22Rv1 (cell line): ENCODE data around the gene MCU.
"Not testable (repeated sequence)": the region's sequence is repeated elsewhere in the genome, so short reads cannot be mapped to it uniquely, and the experiment has no call there.

ENCODE experiments used
- H3K27ac ChIP-seq: fragments of 450-650 bp; 2 replicates; pipeline ENCODE4 v1.5.1; 2017
- ZFX ChIP-seq: fragments of 450-650 bp; IDR thresholded peaks from 2 replicates; pipeline ENCODE4 v1.6.1; 2017; ENCODE audit warnings: antibody characterized with exemption, borderline replicate concordance
- TF ChIP-seq, protein P1 (sequence below): fragments of 450-650 bp; IDR thresholded peaks from 2 replicates; pipeline ENCODE4 v1.5.1; 2017; ENCODE audit warnings: mild to moderate bottlenecking

MCU gene

DNA sequence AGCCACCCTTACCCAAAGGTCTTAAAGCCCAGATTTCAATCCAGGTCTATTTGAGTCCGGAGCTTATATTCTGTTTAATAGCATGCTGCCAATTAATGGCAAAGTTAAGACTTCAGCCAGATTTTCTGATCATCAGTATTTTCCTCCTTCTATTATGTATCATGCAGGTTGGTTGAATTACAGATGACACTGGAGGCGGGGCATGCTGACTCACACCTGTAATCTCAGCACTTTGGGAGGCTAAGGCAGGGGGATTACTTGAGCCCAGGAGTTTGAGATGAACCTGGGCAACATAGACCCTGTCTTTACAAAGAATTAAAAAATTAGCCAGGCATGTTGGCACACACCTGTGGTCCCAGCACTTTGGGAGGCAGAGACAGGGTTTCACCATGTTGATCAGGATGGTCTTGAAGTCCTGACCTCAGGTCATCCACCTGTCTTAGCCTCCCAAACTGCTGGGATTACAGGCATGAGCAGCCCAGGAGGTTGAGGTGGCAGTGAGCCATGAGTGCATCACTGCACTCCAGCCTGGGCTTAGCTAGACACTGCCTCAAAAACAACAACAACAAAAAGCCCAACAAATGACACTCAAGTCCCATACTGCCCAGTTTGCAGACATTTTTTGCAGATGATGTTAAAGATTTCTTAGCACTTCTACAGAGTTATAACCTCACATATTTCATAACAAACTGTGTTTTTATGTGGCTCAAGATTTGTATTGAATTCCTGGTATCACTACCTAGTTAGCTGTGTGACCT is 62.5 kb downstream of the MCU start:
- H3K27ac ChIP-seq, result no peak overlapping the region
- no peak for TF ChIP-seq ZFX
- TF ChIP-seq, protein P1, sequence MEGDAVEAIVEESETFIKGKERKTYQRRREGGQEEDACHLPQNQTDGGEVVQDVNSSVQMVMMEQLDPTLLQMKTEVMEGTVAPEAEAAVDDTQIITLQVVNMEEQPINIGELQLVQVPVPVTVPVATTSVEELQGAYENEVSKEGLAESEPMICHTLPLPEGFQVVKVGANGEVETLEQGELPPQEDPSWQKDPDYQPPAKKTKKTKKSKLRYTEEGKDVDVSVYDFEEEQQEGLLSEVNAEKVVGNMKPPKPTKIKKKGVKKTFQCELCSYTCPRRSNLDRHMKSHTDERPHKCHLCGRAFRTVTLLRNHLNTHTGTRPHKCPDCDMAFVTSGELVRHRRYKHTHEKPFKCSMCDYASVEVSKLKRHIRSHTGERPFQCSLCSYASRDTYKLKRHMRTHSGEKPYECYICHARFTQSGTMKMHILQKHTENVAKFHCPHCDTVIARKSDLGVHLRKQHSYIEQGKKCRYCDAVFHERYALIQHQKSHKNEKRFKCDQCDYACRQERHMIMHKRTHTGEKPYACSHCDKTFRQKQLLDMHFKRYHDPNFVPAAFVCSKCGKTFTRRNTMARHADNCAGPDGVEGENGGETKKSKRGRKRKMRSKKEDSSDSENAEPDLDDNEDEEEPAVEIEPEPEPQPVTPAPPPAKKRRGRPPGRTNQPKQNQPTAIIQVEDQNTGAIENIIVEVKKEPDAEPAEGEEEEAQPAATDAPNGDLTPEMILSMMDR, result no peak

DNA sequence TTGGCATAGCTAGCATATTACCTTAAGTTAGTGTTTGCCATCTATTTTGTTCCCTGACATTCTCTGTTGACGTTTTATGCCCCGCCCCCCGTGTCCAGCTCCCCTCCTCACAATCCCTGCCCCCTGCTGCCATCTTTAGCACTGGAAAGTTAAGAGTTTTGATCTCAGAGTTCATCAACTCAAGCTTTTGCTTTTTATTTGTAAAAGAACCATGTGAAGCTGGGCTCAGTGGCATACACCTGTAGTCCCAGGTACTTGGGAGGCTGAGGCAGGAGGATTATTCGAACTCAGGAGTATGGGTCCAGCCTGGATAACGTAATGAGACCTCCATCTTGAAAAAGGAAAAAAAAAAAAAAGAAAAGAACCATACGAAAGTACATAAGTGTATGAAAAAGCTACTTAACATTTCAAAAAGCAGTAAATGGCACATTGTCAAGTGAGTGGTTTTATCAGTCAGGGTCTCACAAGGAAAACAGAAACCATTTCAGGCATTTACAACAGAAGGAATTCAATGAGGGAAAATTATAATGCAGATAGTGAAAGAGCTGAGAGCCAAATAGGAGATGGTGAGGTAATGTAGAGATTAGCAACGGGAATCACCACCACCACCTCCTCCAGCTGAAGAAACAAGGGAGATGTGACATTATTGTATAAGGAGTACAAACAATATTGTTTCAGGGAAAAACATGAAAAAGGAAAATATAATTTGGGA is 64.9 kb downstream of the MCU start:
- no peak for TF ChIP-seq ZFX
- TF ChIP-seq, protein P1, result no peak

DNA sequence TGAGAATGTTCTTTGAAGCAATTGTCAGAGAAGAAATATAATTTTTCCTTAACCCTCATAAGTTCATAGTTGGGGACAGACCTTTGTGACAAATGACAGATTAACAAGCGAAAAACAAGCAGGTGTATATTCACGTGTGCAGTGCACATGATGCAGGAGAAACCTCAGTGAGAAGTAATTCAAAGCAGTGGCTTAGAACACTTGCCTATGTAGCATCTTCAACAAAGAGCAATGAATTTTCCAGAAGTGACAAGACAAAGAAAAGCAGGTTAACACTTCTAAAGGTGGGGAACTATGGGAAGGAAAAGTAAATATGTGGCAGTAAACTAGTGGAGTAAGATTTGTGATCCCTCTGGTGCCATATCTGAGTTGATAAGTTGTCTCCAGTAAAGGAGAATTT is 65.8 kb downstream of the MCU start:
- H3K27ac ChIP-seq, result no peak overlapping the region
- TF ChIP-seq, protein P1, result no peak
- no peak for TF ChIP-seq ZFX

More for the DNA sequence above, 64.9 kb downstream of the MCU start:
- H3K27ac ChIP-seq, result no peak overlapping the region

DNA sequence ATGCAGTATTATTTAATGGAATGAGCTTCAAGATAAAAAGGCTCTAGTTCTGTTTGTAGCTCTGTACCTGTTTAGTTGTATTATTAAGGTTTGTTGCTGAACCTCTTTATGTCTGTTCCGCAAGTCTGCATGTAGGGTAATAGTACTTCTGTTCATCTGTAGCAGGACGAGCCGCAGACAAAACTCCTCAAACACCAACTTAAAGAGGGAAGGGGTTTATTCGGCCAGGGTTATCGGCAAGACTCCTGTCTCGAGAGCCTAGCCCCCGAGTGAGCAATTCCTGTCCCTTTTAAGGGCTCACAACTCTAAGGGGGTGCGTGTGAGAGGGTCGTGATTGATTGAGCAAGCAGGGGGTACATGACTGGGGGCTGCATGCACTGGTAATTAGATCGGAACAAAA is 67.0 kb downstream of the MCU start:
- not testable (repeated sequence) for H3K27ac ChIP-seq

DNA sequence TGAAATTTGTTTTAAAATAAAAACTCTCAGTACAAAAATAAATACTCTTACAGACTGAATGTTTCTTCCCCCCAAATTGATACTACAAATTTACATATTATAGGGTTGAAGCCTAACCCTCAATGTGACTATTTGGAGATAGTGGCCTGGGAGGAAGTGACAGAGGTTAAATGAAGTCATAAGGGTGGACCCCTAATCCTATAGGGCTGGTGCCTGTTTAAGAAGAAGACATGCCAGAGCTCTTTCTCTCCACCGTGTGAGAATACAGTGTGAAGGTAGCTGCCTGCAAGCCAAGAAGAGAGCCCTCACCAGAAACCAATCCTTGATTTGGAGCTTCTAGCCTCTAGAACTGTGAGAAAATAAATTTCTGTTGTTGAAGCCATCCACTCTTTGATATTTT is 67.6 kb downstream of the MCU start:
- H3K27ac ChIP-seq, result no peak overlapping the region
- no peak for TF ChIP-seq ZFX
- TF ChIP-seq, protein P1, result no peak

DNA sequence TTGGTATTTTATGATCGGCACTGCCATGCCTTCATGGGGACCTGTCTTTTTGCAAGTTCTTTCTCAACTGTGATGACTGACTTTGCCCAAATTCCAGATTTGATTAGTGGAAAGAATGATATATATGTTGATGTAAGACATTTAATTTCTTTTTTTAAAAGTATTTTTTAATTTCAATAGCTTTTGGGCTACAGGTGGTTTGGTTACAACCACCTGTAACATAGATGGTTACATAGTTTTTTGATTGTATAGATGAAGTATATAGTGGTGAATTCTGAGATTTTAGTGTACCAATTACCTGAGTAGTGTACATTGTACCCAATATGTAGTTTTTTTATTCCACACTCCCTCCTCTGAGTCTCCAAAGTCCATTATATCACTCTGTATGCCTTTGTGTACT is 69.6 kb downstream of the MCU start:
- no peak for TF ChIP-seq ZFX
- TF ChIP-seq, protein P1, result no peak
- H3K27ac ChIP-seq, result no peak overlapping the region

DNA sequence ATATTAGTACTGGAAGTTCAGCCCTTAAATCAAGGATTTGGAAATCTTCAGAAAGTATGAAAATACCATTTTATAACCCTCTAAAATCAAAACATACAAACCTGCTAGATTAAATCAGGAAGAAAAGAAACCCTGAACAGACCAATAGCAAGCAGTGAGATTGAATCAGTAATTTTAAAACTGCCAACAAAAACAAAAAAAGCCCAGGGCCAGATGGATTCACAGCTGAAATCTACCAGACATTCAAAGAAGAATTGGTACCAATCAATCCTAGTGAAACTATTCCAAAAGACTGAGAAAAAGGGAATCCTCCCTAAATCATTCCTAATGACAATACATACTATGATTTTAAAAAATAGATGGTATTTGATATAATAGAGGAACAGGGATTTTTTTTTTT is 70.1 kb downstream of the MCU start:
- TF ChIP-seq, protein P1, result no peak
- TF ChIP-seq ZFX, result no peak
- H3K27ac ChIP-seq, result no peak overlapping the region
